NCI-H128 (cell line): ENCODE data around the gene CPN2.

Experiments used
- DNase-seq: peaks from one replicate; lab custom pipeline; 2025; ENCODE audit not compliant: unreplicated experiment; lab: John Stamatoyannopoulos, UW

The CPN2 gene

GRCh38 chr3:194354315-194354714, 3.2 kb upstream of the CPN2 start:
- DNase-seq, result no peak

- no peak for DNase-seq
Observed at GRCh38 chr3:194352667-194353246, 1.6 kb upstream of the CPN2 start.

GRCh38 chr3:194351952-194352536, 916 bp upstream of the CPN2 start:
- no peak for DNase-seq

GRCh38 chr3:194350726-194351071, 429 bp downstream of the CPN2 start:
- no peak for DNase-seq

- no peak for DNase-seq
Observed at GRCh38 chr3:194348354-194348753, 2.8 kb downstream of the CPN2 start.

- no peak for DNase-seq
Observed at GRCh38 chr3:194346621-194347020, 4.5 kb downstream of the CPN2 start.

- no peak for DNase-seq
Observed at GRCh38 chr3:194346035-194346434, 5.1 kb downstream of the CPN2 start.

- peak; percentile 22 for DNase-seq
Observed at GRCh38 chr3:194344012-194344411, 7.1 kb downstream of the CPN2 start.

GRCh38 chr3:194343561-194343893, 7.6 kb downstream of the CPN2 start:
- DNase-seq, result no peak

GRCh38 chr3:194342861-194343560, 8.1 kb downstream of the CPN2 start:
- DNase-seq, result no peak

- no peak for DNase-seq
Observed at GRCh38 chr3:194340757-194341400, 10.2 kb downstream of the CPN2 start.

- no peak for DNase-seq
Observed at GRCh38 chr3:194339840-194340239, 11.3 kb downstream of the CPN2 start.

GRCh38 chr3:194339356-194339755, 11.8 kb downstream of the CPN2 start:
- DNase-seq, result no peak

GRCh38 chr3:194337965-194338753, 13.0 kb downstream of the CPN2 start:
- DNase-seq, result no peak

GRCh38 chr3:194336601-194337355, 14.3 kb downstream of the CPN2 start:
- no peak for DNase-seq

GRCh38 chr3:194333981-194334320, 17.2 kb downstream of the CPN2 start:
- no peak for DNase-seq

GRCh38 chr3:194333212-194333980, 17.7 kb downstream of the CPN2 start:
- no peak for DNase-seq

- DNase-seq, result no peak
Observed at GRCh38 chr3:194332858-194333211, 18.3 kb downstream of the CPN2 start.

GRCh38 chr3:194330579-194330978, 20.5 kb downstream of the CPN2 start:
- no peak for DNase-seq

GRCh38 chr3:194330160-194330559, 21.0 kb downstream of the CPN2 start:
- no peak for DNase-seq
